ENCODE results near the gene LRRFIP1.
"Not testable (repeated sequence)": the region's sequence is repeated elsewhere in the genome, so short reads cannot be mapped to it uniquely, and the experiment has no call there.

Gene LRRFIP1

GRCh38 chr2:237682856-237683670 is 55.7 kb downstream of the LRRFIP1 start:
- DNase-seq (ENCODE audit: low read depth in 2 of 2) = no peak

- no peak for DNase-seq (ENCODE audit: low read depth in 2 of 2)
Observed at GRCh38 chr2:237685408-237685807, 58.0 kb downstream of the LRRFIP1 start.

- no peak for DNase-seq (ENCODE audit: low read depth in 2 of 2)
Observed at GRCh38 chr2:237686659-237687136, 59.3 kb downstream of the LRRFIP1 start.

GRCh38 chr2:237688081-237688480 is 60.7 kb downstream of the LRRFIP1 start:
- DNase-seq (ENCODE audit: low read depth in 2 of 2) = no peak

- not testable (repeated sequence) for DNase-seq (ENCODE audit: low read depth in 2 of 2)
Observed at GRCh38 chr2:237688541-237688940, 61.2 kb downstream of the LRRFIP1 start.

- DNase-seq (ENCODE audit: low read depth in 2 of 2) = no peak
Observed at GRCh38 chr2:237689336-237690131, 62.1 kb downstream of the LRRFIP1 start.

- no peak for DNase-seq (ENCODE audit: low read depth in 2 of 2)
Observed at GRCh38 chr2:237691029-237691907, 63.9 kb downstream of the LRRFIP1 start.

GRCh38 chr2:237691908-237692600 is 64.7 kb downstream of the LRRFIP1 start:
- DNase-seq (ENCODE audit: low read depth in 2 of 2) = peak; percentile 91 to 95

GRCh38 chr2:237692601-237693290 is 65.4 kb downstream of the LRRFIP1 start:
- no peak for DNase-seq (ENCODE audit: low read depth in 2 of 2)

- no peak for DNase-seq (ENCODE audit: low read depth in 2 of 2)
Observed at GRCh38 chr2:237693291-237693994, 66.1 kb downstream of the LRRFIP1 start.

GRCh38 chr2:237694415-237695194 is 67.2 kb downstream of the LRRFIP1 start:
- no peak for DNase-seq (ENCODE audit: low read depth in 2 of 2)

GRCh38 chr2:237695201-237695780 is 67.9 kb downstream of the LRRFIP1 start:
- DNase-seq (ENCODE audit: low read depth in 2 of 2) = no peak

GRCh38 chr2:237696461-237696860 is 69.1 kb downstream of the LRRFIP1 start:
- DNase-seq (ENCODE audit: low read depth in 2 of 2) = no peak

- DNase-seq (ENCODE audit: low read depth in 2 of 2) = no peak
Observed at GRCh38 chr2:237697586-237698357, 70.4 kb downstream of the LRRFIP1 start.

- DNase-seq (ENCODE audit: low read depth in 2 of 2) = no peak
Observed at GRCh38 chr2:237698358-237698694, 70.9 kb downstream of the LRRFIP1 start.

- DNase-seq (ENCODE audit: low read depth in 2 of 2) = no peak
Observed at GRCh38 chr2:237699870-237700511, 72.6 kb downstream of the LRRFIP1 start.

GRCh38 chr2:237700512-237701032 is 73.2 kb downstream of the LRRFIP1 start:
- DNase-seq (ENCODE audit: low read depth in 2 of 2) = peak; percentile 76 to 77
